SH-SY5Y (cell line): ENCODE data around the gene FBXL7.

Experiments
- GATA2 ChIP-seq: IDR thresholded peaks from 2 replicates; pipeline ENCODE4 v1.6.1; 2011; ENCODE audit warnings: mild to moderate bottlenecking, low read depth, low read length
- GATA3 ChIP-seq: IDR thresholded peaks from 2 replicates; pipeline ENCODE4 v1.6.1; 2011; ENCODE audit warnings: low read depth, mild to moderate bottlenecking, low read length, moderate library complexity

DNA sequence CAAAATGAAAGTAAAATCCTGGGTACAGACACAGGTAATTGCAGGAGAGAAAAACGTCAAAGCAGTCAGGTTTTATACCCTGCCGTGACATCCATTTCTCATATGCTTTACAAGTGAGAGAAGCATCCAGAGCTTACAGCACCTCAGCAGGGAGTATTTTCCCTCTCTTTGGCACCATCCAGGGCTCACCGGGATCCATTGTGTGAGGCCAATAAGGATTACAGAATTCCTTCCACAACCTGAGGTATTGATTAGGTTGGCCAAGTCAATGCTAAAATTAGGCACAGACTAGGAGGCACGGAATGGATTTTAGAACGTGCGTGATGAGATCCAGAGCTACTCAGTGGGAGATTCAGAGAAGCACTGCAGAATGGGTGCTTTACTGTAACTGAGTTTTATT is 296.6 kb downstream of the FBXL7 start:
- TF ChIP-seq GATA2, result no peak
- no peak for TF ChIP-seq GATA3
